HTR-8/SVneo (cell line): ENCODE data around the gene RAPGEF3.

Experiments used
- DNase-seq: peaks from one replicate; pipeline ENCODE4 v3.0.0; 2011; ENCODE audit warnings: low spot score, mixed read lengths; ENCODE audit not compliant: insufficient read length
- FAIRE-seq: peaks from 2 replicates; lab custom pipeline; 2011; peaks lifted over from hg19 to GRCh38; lab: Jason Lieb, UNC

Gene RAPGEF3

GRCh38 chr12:47707905-47708543, 50.7 kb downstream of the RAPGEF3 start:
- FAIRE-seq (no peak), DNase-seq (no peak)

GRCh38 chr12:47707355-47707754, 51.3 kb downstream of the RAPGEF3 start:
- no peak for FAIRE-seq
- DNase-seq, result no peak

GRCh38 chr12:47705566-47706425, 52.9 kb downstream of the RAPGEF3 start, which contains the start of gene RPAP3:
RPAP3 (minus strand) TSS chr12:47706030; CDS start chr12:47702840, 3,190 bp downstream.
- peak; percentile 90 for DNase-seq
- FAIRE-seq, result peak; percentile 85

- FAIRE-seq, result no peak
Observed at GRCh38 chr12:47705229-47705565, 53.5 kb downstream of the RAPGEF3 start.

DNA sequence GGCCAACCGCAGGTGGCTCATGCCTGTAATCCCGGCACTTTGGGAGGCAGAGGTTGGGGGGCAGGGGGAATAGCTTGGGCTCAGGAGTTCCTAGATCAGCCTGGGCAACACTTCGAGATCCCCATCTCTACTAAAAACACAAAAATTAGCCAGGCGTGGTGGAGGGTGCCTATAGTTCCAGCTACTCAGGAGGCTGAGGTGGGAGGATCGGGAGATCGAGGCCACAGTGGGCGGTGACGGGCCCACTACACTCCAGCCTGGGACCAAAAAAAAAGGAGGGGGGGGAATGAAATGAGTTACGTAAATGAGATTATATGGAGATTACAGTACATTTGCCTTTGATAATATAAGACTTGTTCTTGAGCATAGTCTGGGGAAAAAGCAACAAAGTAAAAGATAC, 54.0 kb downstream of the RAPGEF3 start:
- FAIRE-seq (no peak), DNase-seq (no peak)

More at GRCh38 chr12:47705229-47705565, 53.5 kb downstream of the RAPGEF3 start:
- no peak for DNase-seq

GRCh38 chr12:47700263-47700662, 58.4 kb downstream of the RAPGEF3 start:
- no peak for DNase-seq

GRCh38 chr12:47698631-47699030, 60.0 kb downstream of the RAPGEF3 start:
- FAIRE-seq, result no peak
- DNase-seq, result no peak

More at GRCh38 chr12:47700263-47700662, 58.4 kb downstream of the RAPGEF3 start:
- FAIRE-seq, result no peak

- FAIRE-seq (no peak), DNase-seq (no peak)
Observed at GRCh38 chr12:47698055-47698454, 60.6 kb downstream of the RAPGEF3 start.

GRCh38 chr12:47689215-47689614, 69.5 kb downstream of the RAPGEF3 start:
- DNase-seq (no peak), FAIRE-seq (no peak)

GRCh38 chr12:47687636-47688035, 71.0 kb downstream of the RAPGEF3 start:
- FAIRE-seq, result no peak
- no peak for DNase-seq

GRCh38 chr12:47686645-47687240, 71.9 kb downstream of the RAPGEF3 start:
- DNase-seq (peak; percentile 36), FAIRE-seq (peak; percentile 79)
